A673 (cell line): Measurements from ENCODE around the gene COL4A3.

ENCODE experiments used
- CTCF ChIP-seq: fragments of 300-800, 200-600 bp; sonication (generic); conservative IDR thresholded peaks from 2 replicates; pipeline ENCODE4 v1.5.1; 2017; ENCODE audit warnings: low read depth, mild to moderate bottlenecking, antibody characterized with exemption, low read length, moderate library complexity, mixed read lengths
- EZH2 ChIP-seq: fragments of 200-600 bp; sonication (generic); IDR thresholded peaks from 2 replicates; pipeline ENCODE4 v1.6.1; 2017; ENCODE audit warnings: borderline replicate concordance, low read depth, mild to moderate bottlenecking, mixed read lengths, antibody characterized with exemption, low read length; ENCODE audit not compliant: poor library complexity, severe bottlenecking

- TF ChIP-seq CTCF (no peak), EZH2 (no peak)
Measured at GRCh38 chr2:227252831-227253230, 88.4 kb downstream of the COL4A3 start.
